HepG2 (cell line): ENCODE data around the gene PRICKLE3.

Experiments used
- BCLAF1 ChIP-seq: fragments of 450-650 bp; IDR thresholded peaks from 2 replicates; pipeline ENCODE4 v1.6.1; 2017; ENCODE audit warnings: mild to moderate bottlenecking
- JUNB ChIP-seq: sonication (generic); formaldehyde crosslinking; IDR thresholded peaks from 2 replicates; pipeline ENCODE4 v1.8.0; 2022; ENCODE audit warnings: missing genetic modification reagents, mild to moderate bottlenecking, borderline replicate concordance

GRCh38 chrX:49189606-49190005 is 3.4 kb upstream of the PRICKLE3 start:
- TF ChIP-seq BCLAF1 (no peak), JUNB (CRISPR knock-in tag) (no peak)
